Measurements from ENCODE around the gene CD300A.

Gene CD300A

GRCh38 chr17:74466111-74466827 lies at the start of gene CD300A:
Gene CD300A, plus strand, starts transcription at chr17:74466634. Its CDS starts 70 bp downstream, at chr17:74466704.
- DNase-seq = peak; percentile 46

GRCh38 chr17:74417178-74418045 lies 49.0 kb upstream of the CD300A start:
- DNase-seq = no peak

- no peak for DNase-seq
Observed at GRCh38 chr17:74419928-74420411, 46.5 kb upstream of the CD300A start.

GRCh38 chr17:74424117-74424516 lies 42.3 kb upstream of the CD300A start:
- DNase-seq = no peak

- DNase-seq = no peak
Observed at GRCh38 chr17:74424657-74425056, 41.8 kb upstream of the CD300A start.

- DNase-seq = no peak
Observed at GRCh38 chr17:74426551-74427047, 39.8 kb upstream of the CD300A start.

GRCh38 chr17:74427048-74427762 lies 39.2 kb upstream of the CD300A start:
- DNase-seq = no peak

- no peak for DNase-seq
Observed at GRCh38 chr17:74427763-74428153, 38.7 kb upstream of the CD300A start.

- no peak for DNase-seq
Observed at GRCh38 chr17:74429604-74430384, 36.6 kb upstream of the CD300A start.

- no peak for DNase-seq
Observed at GRCh38 chr17:74430385-74430705, 36.1 kb upstream of the CD300A start.

GRCh38 chr17:74430706-74431567 lies 35.5 kb upstream of the CD300A start:
- DNase-seq = no peak

- peak; percentile 37 for DNase-seq
Observed at GRCh38 chr17:74431568-74432423, 34.6 kb upstream of the CD300A start, which contains the start of gene GPRC5C. Gene GPRC5C, plus strand, starts transcription at chr17:74432088. Its CDS starts 7,689 bp downstream, at chr17:74439777.

- no peak for DNase-seq
Observed at GRCh38 chr17:74432424-74432690, 34.1 kb upstream of the CD300A start.

GRCh38 chr17:74432766-74433391 lies 33.6 kb upstream of the CD300A start:
- DNase-seq = no peak

GRCh38 chr17:74433421-74434121 lies 32.9 kb upstream of the CD300A start:
- DNase-seq = no peak

- no peak for DNase-seq
Observed at GRCh38 chr17:74435775-74436359, 30.6 kb upstream of the CD300A start.

GRCh38 chr17:74437702-74438101 lies 28.7 kb upstream of the CD300A start:
- DNase-seq = peak; percentile 19

GRCh38 chr17:74439691-74440567 lies 26.5 kb upstream of the CD300A start:
- no peak for DNase-seq

All from CD4-positive, alpha-beta T cell treated with Interleukin-6 for 4 hours (primary cell).